HepG2 (cell line): ENCODE measurements around the gene TMEM117.

Experiments used
- CHD2 ChIP-seq: IDR thresholded peaks from 2 replicates; pipeline ENCODE4 v1.6.1; 2011; ENCODE audit warnings: low read depth, low read length, improper control_type of control experiment
- CTCF ChIP-seq: sonication (generic); formaldehyde crosslinking; IDR thresholded peaks from 2 replicates; pipeline ENCODE4 v1.5.0; 2020; ENCODE audit warnings: mild to moderate bottlenecking, missing genetic modification reagents, moderate library complexity
- ELF1 ChIP-seq: sonication (generic); formaldehyde crosslinking; IDR thresholded peaks from 2 replicates; pipeline ENCODE4 v1.4.0; 2020; ENCODE audit warnings: missing genetic modification reagents
- FOXM1 ChIP-seq: sonication (generic); formaldehyde crosslinking; IDR thresholded peaks from 2 replicates; pipeline ENCODE4 v1.5.0; 2020; ENCODE audit warnings: missing genetic modification reagents
- IRF9 ChIP-seq: sonication (generic); formaldehyde crosslinking; IDR thresholded peaks from 2 replicates; pipeline ENCODE4 v1.8.0; 2022; ENCODE audit warnings: missing genetic modification reagents, mild to moderate bottlenecking, borderline replicate concordance
- MIXL1 ChIP-seq: IDR thresholded peaks from 2 replicates; pipeline ENCODE4 v1.6.1; 2016
- PTBP1 ChIP-seq: fragments of 200-400 bp; formaldehyde crosslinking; IDR thresholded peaks from 2 replicates; pipeline ENCODE4 v1.6.1; 2018; ENCODE audit warnings: low read length, low read depth; ENCODE audit not compliant: poor library complexity, severe bottlenecking
- REST ChIP-seq, 2 experiments: IDR thresholded peaks; 2 replicates each; pipeline ENCODE4 v1.6.1; 2011 to 2012; ENCODE audit warnings: low read length in 2 of 2, borderline replicate concordance in 1 of 2, low read depth in 1 of 2, mild to moderate bottlenecking in 1 of 2, moderate library complexity in 1 of 2
- RFX5 ChIP-seq: IDR thresholded peaks from 2 replicates; pipeline ENCODE4 v1.6.1; 2011; ENCODE audit warnings: low read depth, low read length, improper control_type of control experiment
- SNRNP70 ChIP-seq: fragments of 200-400 bp; formaldehyde crosslinking; IDR thresholded peaks from 2 replicates; pipeline ENCODE4 v1.6.1; 2017; ENCODE audit warnings: mild to moderate bottlenecking, low read depth, low read length, moderate library complexity
- SRSF1 ChIP-seq: fragments of 200-400 bp; formaldehyde crosslinking; optimal IDR thresholded peaks from 2 replicates; pipeline ENCODE3; 2017; ENCODE audit warnings: mild to moderate bottlenecking, low read depth, low read length, moderate library complexity
- YY1 ChIP-seq: IDR thresholded peaks from 2 replicates; pipeline ENCODE4 v1.6.1; 2011; ENCODE audit warnings: low read length, low read depth, moderate library complexity, mild to moderate bottlenecking; ENCODE audit not compliant: insufficient read depth, insufficient replicate concordance
- ZNF17 ChIP-seq: sonication (generic); formaldehyde crosslinking; IDR thresholded peaks from 2 replicates; pipeline ENCODE4 v1.5.0; 2020; ENCODE audit warnings: mild to moderate bottlenecking, missing genetic modification reagents
- ZNF552 ChIP-seq: sonication (generic); formaldehyde crosslinking; IDR thresholded peaks from 2 replicates; pipeline ENCODE4 v1.9.0; 2022; ENCODE audit warnings: missing genetic modification reagents, mild to moderate bottlenecking, borderline replicate concordance

DNA sequence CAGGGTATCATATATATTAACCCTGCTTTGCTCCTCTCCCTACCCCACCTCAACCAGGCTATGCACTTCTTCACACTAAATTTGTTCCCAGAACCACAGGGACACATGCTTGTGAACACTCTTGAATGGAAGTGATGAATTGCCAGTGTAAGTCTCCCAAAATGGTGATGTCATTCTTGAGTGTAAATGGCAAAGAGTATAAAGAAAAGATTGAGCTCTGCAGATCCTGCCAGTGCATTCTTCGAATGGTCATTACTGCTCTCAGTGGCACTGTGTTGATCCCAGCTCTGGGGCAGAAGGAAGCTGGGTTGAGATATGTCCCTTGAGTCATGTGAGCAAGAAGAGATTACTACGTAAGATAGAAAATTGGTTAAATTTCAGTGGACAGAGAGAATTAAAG is 313.1 kb downstream of the TMEM117 start:
- no peak for TF ChIP-seq ZNF552
- no peak for TF ChIP-seq CTCF (CRISPR knock-in tag)
- no peak for TF ChIP-seq IRF9 (CRISPR knock-in tag)
- no peak for TF ChIP-seq REST (IDR thresholded peaks at IDR 0.05; ENCODE audit: borderline replicate concordance in 1 of 2, low read depth in 1 of 2, low read length in 2 of 2)
- TF ChIP-seq ZNF17 (CRISPR knock-in tag), result no peak
- TF ChIP-seq SRSF1, result no peak
- TF ChIP-seq PTBP1, result no peak
- no peak for TF ChIP-seq MIXL1 (CRISPR knock-in tag)
- TF ChIP-seq CHD2, result no peak
- no peak for TF ChIP-seq RFX5
- TF ChIP-seq YY1, result no peak
- TF ChIP-seq FOXM1 (CRISPR knock-in tag), result no peak
- no peak for TF ChIP-seq ELF1
- TF ChIP-seq SNRNP70, result no peak
